CD4-positive, alpha-beta T cell (primary cell): Measurements from ENCODE around the gene LIG1. TPM values are rescaled to one million over a fixed set of nuclear protein-coding genes. Genes with fewer than 3 reads are reported as not detected.
A peak's percentile ranks its signal among the peaks of the same experiment; 100 is the strongest.

Experiments
- ATAC-seq: fragments of 200-7000 bp; cut with Tn5 transposase; one replicate; pipeline ENCODE4 v1.10.0; 2022; ENCODE audit warnings: mild to moderate bottlenecking; ENCODE audit not compliant: poor library complexity
- CTCF ChIA-PET: fragments of 350-600 bp; sonication (Branson Sonifier 250); formaldehyde crosslinking; loops from one replicate; lab custom pipeline; 2021; ENCODE audit warnings: antibody characterized with exemption, inconsistent platforms; lab: Charles Lee
- POLR2A ChIA-PET: fragments of 350-600 bp; sonication (Branson Sonifier 250); formaldehyde crosslinking; loops from one replicate; lab custom pipeline; 2021; ENCODE audit warnings: antibody characterized with exemption, inconsistent platforms; lab: Charles Lee
- DNase-seq, 14 experiments: peaks; one replicate each; pipeline ENCODE4 v3.0.0-alpha.2; 2013 to 2020; ENCODE audit warnings: mixed read lengths in 2 of 14
- H3K27ac ChIP-seq, 2 donors: one replicate each; pipeline versions ENCODE4 v1.5.1 to v1.7.0; 2013; ENCODE audit warnings: low read length in 2 of 2, low read depth in 1 of 2, mild to moderate bottlenecking in 1 of 2
- H3K27me3 ChIP-seq, 2 experiments: 1 replicate in 1 of 2; 2 replicates in 1 of 2; pipeline versions ENCODE4 v1.6.1 to v1.7.0; 2013; ENCODE audit warnings: low read length in 2 of 2, control low read depth in 1 of 2, mild to moderate bottlenecking in 1 of 2, moderate library complexity in 1 of 2; ENCODE audit not compliant: insufficient read depth in 2 of 2, control insufficient read depth in 1 of 2
- H3K36me3 ChIP-seq: one replicate; pipeline ENCODE4 v1.6.1; 2013; ENCODE audit warnings: low read length, control low read depth; ENCODE audit not compliant: insufficient read depth
- H3K4me1 ChIP-seq: one replicate; pipeline ENCODE4 v1.6.1; 2013; ENCODE audit warnings: low read length, control low read depth; ENCODE audit not compliant: insufficient read depth
- H3K4me3 ChIP-seq: one replicate; pipeline ENCODE4 v1.5.1; 2013; ENCODE audit warnings: mild to moderate bottlenecking, low read length, moderate library complexity
- H3K9me3 ChIP-seq, 2 experiments: 1 replicate in 1 of 2; 2 replicates in 1 of 2; pipeline versions ENCODE4 v1.6.1 to v1.7.0; 2013; ENCODE audit warnings: low read length in 2 of 2, mild to moderate bottlenecking in 2 of 2, control low read depth in 1 of 2, moderate library complexity in 1 of 2; ENCODE audit not compliant: control insufficient read depth in 1 of 2, insufficient read depth in 1 of 2
- H3K27ac Mint-ChIP-seq: one replicate; pipeline ENCODE4 v1.8.0; 2020; ENCODE audit warnings: mixed read lengths
- H3K27me3 Mint-ChIP-seq: one replicate; pipeline ENCODE4 v1.8.0; 2021; ENCODE audit warnings: mixed read lengths
- H3K36me3 Mint-ChIP-seq: one replicate; pipeline ENCODE4 v1.8.0; 2021; ENCODE audit warnings: low read depth, mixed read lengths
- H3K4me1 Mint-ChIP-seq: one replicate; pipeline ENCODE4 v1.8.0; 2021; ENCODE audit warnings: low read depth, mixed read lengths
- H3K4me3 Mint-ChIP-seq: one replicate; pipeline ENCODE4 v1.8.0; 2020; ENCODE audit warnings: mild to moderate bottlenecking, mixed read lengths
- H3K9me3 Mint-ChIP-seq: one replicate; pipeline ENCODE4 v1.8.0; 2020; ENCODE audit warnings: mixed read lengths
- CTCF ChIP-seq: fragments of 200-600 bp; IDR thresholded peaks from one replicate; pipeline ENCODE4 v1.8.0; 2022; ENCODE audit warnings: antibody characterized with exemption, mild to moderate bottlenecking
- intact Hi-C, 2 experiments: fragments of 100-400 bp; cut with DNase I in 1 of 2; cut with micrococcal nuclease in 1 of 2; formaldehyde crosslinking; loops; one replicate each; pipeline versions ENCODE4 v1.15.1 to v1.9.0; 2023 to 2025; cut with DNase I, micrococcal nuclease
- total RNA-seq, 174 experiments: library from RNA in 2 of 174; stranded (reverse) in 2 of 174; gene quantifications; one replicate each; pipeline ENCODE4 v1.2.3 and lab custom pipeline; 2021 to 2026

Gene LIG1
- total RNA-seq, 2 experiments from 2014 or later = 62.8 to 70.7 TPM

DNA sequence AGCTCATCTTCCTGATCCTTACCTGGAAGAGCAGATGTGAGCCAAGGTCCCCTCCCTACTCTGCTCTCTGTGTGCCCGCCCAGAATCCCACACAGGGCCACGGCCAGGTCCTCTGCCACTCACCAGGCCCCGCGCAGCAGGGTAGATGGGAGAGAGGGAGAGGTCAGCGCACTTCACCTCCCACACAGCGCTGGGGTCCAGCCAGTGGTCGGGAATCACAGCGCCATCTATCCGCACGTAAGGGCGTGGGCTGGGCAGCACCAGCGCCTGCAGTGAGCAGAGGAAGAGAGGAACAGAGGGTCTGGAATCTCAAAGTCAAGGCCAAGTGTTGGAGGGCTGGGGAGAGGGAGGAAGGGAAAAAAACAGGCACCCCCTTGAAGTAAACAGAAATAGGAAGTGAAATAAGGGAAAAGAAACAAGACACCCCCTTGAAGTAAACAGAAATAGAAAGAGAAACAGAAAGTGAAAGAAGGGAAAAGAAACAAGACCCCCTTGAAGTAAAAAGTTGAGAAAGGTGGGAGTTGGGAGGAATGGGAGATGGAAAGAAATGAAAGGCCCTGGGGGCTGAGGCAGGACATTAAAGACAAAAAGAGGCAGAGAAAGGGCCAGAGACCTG, 52.5 kb downstream of the LIG1 start:
- peaks cover 5% of the 10 kb centered on the region for H3K4me1 Mint-ChIP-seq
- Histone ChIP-seq H3K27me3 (no peaks in the 10 kb centered on the region), H3K9me3 (peaks cover 0 to 8% of the 10 kb centered on the region in 2 experiments), H3K36me3 (peaks cover 22% of the 10 kb centered on the region), H3K4me3 (no peak overlapping the region), H3K27ac (no peak overlapping the region), H3K4me1 (no peaks in the 10 kb centered on the region)
- ChIA-PET POLR2A (no interaction called here), CTCF (no interaction called here)
- no peak overlapping the region for H3K27ac Mint-ChIP-seq
- DNase-seq = no peak
- no peak overlapping the region for H3K4me3 Mint-ChIP-seq
- TF ChIP-seq CTCF = no peak
- no peaks in the 10 kb centered on the region for H3K9me3 Mint-ChIP-seq
- H3K36me3 Mint-ChIP-seq = peaks cover 75% of the 10 kb centered on the region
- no peak for ATAC-seq
- H3K27me3 Mint-ChIP-seq = no peaks in the 10 kb centered on the region
- intact Hi-C loops = no loop called here

DNA sequence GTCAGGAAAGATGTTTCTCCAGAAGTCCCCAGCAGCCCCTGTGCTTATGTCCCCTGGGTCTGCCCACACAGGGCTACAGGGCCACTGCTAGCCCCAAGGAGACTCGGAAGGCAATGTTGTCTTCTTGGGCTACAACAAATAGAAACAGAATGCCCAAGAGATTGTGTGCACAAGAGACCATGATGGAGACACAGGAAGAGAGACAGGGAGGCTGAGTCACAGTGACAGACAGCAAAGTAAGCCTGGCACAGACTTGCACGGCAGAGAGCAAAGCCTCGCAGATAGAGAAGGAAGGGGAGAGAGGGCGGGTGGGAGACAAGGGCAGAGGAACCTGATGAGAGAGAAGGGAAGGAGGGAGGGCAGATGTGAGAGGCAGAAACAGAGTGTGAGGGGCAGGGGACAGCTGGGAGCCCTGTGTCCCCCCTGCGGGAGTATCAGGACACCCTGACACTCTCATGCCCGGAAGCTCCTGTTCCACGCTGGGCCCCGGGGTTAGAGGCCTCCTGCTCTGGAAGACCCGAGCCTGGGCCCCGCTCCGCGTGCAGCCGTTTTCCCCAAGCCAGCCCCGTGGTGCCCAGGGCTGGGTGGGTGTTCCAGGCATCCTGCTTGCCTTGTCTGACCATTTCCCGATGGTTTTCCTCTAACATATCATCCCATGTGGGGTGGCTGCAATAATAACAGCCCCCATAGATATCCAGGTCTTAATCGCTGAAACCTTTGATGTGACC, 56.8 kb downstream of the LIG1 start:
- Mint-ChIP-seq H3K9me3 (no peaks in the 10 kb centered on the region), H3K4me3 (no peak overlapping the region), H3K36me3 (peaks cover 47% of the 10 kb centered on the region), H3K27ac (peak overlapping the region; percentile 16), H3K4me1 (peaks cover 10% of the 10 kb centered on the region), H3K27me3 (no peaks in the 10 kb centered on the region)
- ChIA-PET CTCF (no interaction called here), POLR2A (interaction anchor here (0.6 kb wide), 1 partner anchor 971 kb away, joined by 3 read pairs; no protein-coding TSS in a partner anchor)
- intact Hi-C loops = no loop called here
- Histone ChIP-seq H3K4me1 (peaks cover 15% of the 10 kb centered on the region), H3K4me3 (no peak overlapping the region), H3K9me3 (no peaks in the 10 kb centered on the region), H3K36me3 (peaks cover 4% of the 10 kb centered on the region), H3K27me3 (no peaks in the 10 kb centered on the region), H3K27ac (no peak overlapping the region)
- DNase-seq (no peak), ATAC-seq (no peak)
- no peak for TF ChIP-seq CTCF

- no peaks in the 10 kb centered on the region for H3K27me3 ChIP-seq
- H3K36me3 Mint-ChIP-seq = peaks cover 31% of the 10 kb centered on the region
- ChIA-PET POLR2A (interaction anchor here (1.3 to 2.2 kb wide), 5 partner anchors 8 to 146 kb away, joined by 3 to 11 read pairs (median 5); partner anchors contain the start of gene CARD8), CTCF (no interaction called here)
- H3K4me1 ChIP-seq = peaks cover 21% of the 10 kb centered on the region
- no peaks in the 10 kb centered on the region for H3K36me3 ChIP-seq
- no peaks in the 10 kb centered on the region for H3K27me3 Mint-ChIP-seq
- H3K4me3 Mint-ChIP-seq = no peak overlapping the region
- intact Hi-C loops = loop anchor here in 1 of 2 experiments (2.0 kb wide), 1 partner anchor 42 kb away; no protein-coding TSS in a partner anchor
- no peak for DNase-seq
- H3K4me1 Mint-ChIP-seq = peaks cover 17% of the 10 kb centered on the region
- no peak for ATAC-seq
- H3K27ac Mint-ChIP-seq = peak overlapping the region; percentile 86
- no peak overlapping the region for H3K4me3 ChIP-seq
- no peaks in the 10 kb centered on the region for H3K9me3 ChIP-seq
- TF ChIP-seq CTCF = no peak
- no peaks in the 10 kb centered on the region for H3K9me3 Mint-ChIP-seq
- H3K27ac ChIP-seq = no peak overlapping the region
These were observed 58.9 kb downstream of the LIG1 start for GRCh38 chr19:48111280-48111679.
